Prostate gland (tissue), 2 donors: Measurements from ENCODE around the gene CRABP2. TPM values are rescaled to one million over a fixed set of nuclear protein-coding genes. Genes with fewer than 3 reads are reported as not detected.
A peak's percentile ranks its signal among the peaks of the same experiment; 100 is the strongest.

Experiments used
- DNase-seq: peaks from one replicate; pipeline ENCODE4 v3.0.0-alpha.2; 2019; ENCODE audit warnings: low spot score
- H3K27ac ChIP-seq, 2 donors: fragments of 200-600 bp; sonication (generic); 2 replicates each; pipeline ENCODE4 v1.5.1; 2017 to 2019
- H3K27me3 ChIP-seq: fragments of 200-600 bp; sonication (generic); replicated peaks from 2 replicates; pipeline ENCODE4 v1.5.1; 2019; ENCODE audit not compliant: insufficient read depth
- H3K36me3 ChIP-seq, 2 donors: fragments of 200-600 bp; sonication (generic); 1 replicate in 1 of 2; 2 replicates in 1 of 2; pipeline versions ENCODE4 v1.5.1 to v1.8.1; 2017 to 2019
- H3K4me1 ChIP-seq: fragments of 200-600 bp; sonication (generic); replicated peaks from 2 replicates; pipeline ENCODE4 v1.5.1; 2019
- H3K4me3 ChIP-seq, 2 donors: fragments of 200-600 bp; sonication (generic); 2 replicates each; pipeline ENCODE4 v1.5.1; 2017 to 2019
- H3K9me3 ChIP-seq: fragments of 200-600 bp; sonication (generic); 2 replicates; pipeline ENCODE4 v1.5.1; 2017
- POLR2A ChIP-seq: fragments of 450-650 bp; IDR thresholded peaks from one replicate; pipeline ENCODE4 v1.6.1; 2016; ENCODE audit warnings: antibody characterized with exemption, mild to moderate bottlenecking
- POLR2AphosphoS5 ChIP-seq: sonication (generic); formaldehyde crosslinking; IDR thresholded peaks from one replicate; pipeline ENCODE4 v1.6.1; 2017; ENCODE audit warnings: antibody characterized with exemption
- WGBS: methylation state at CpG from one replicate; pipeline ENCODE4 v1.1.5; 2018; 5-methylcytosine and 5-hydroxymethylcytosine counted together
- intact Hi-C: fragments of 100-400 bp; cut with DNase I; formaldehyde crosslinking; loops from one replicate; pipeline ENCODE4 v1.14.2; 2022
- total RNA-seq, 2 donors: library from RNA; depleted of rRNA; stranded (reverse); fragments of >200 nt; gene quantifications; one replicate each; pipeline ENCODE4 v1.1.0, GENCODE V29; 2016
- TF ChIP-seq, protein P1 (sequence below), 4 experiments: fragments of 200-600 bp in 2 of 4; fragments of 450-650 bp in 2 of 4; sonication (generic) in 2 of 4; IDR thresholded peaks; 1 replicate in 3 of 4; 2 replicates in 1 of 4; pipeline ENCODE4 v1.5.1; 2016 to 2019; ENCODE audit warnings: antibody characterized with exemption in 4 of 4, mild to moderate bottlenecking in 2 of 4, moderate library complexity in 2 of 4

Gene CRABP2
- total RNA-seq, 2 donors from 2014 or later = 27.3 to 30.8 TPM

DNA sequence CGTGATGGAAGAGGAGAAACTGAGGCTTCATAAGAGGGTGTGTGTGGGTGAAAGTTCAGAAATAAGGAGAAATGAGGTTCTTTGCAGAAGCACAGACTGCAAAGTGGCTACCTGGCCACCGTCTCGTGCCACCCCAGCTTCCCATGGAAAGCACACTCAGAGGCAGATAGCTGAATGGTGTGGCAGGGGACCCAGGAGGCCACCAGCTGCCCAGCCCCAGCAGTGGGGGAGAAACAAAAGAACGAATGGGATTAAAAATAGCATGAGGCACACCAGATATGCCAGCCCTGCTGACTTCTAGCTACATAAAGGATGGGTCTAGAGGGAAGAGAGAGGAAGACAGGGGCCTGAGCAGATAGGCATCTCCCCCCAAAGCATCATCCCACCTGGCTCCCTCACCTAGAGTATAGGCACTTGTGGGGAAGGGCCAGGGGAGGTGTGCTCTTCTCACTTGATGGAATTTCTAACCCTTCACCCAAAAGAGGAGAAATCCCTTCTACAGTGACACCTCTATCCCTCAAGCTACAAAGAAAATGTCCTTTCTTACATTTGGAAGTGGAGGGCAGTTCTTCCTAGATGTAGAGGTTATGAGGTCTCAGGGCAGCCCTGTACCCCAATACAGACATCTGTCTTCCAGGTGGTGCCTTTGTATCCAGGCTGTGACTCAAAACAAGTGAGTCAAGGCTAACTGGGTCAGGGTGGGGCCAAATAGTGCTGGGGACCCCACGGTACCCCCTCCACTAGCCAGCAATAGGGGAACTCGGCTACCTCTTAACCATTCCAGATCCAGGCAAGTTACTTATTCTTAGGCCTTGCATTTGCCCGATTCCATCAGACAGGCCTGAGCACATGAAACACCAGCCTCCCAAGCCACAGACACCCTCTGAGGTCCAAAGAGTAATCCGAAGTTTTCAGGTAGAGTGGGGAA, 42.6 kb upstream of the CRABP2 start:
- H3K36me3 ChIP-seq = peaks cover 4 to 19% of the 10 kb centered on the region in 2 donors
- peak overlapping the region; percentile 39 to 99 for H3K4me3 ChIP-seq
- no peaks in the 10 kb centered on the region for H3K9me3 ChIP-seq
- intact Hi-C loops = no loop called here
- H3K4me1 ChIP-seq = peaks cover 26% of the 10 kb centered on the region
- WGBS = 8% methylated on average over 8 of the region's 8 CpGs
- no peak for DNase-seq
- no peaks in the 10 kb centered on the region for H3K27me3 ChIP-seq
- TF ChIP-seq, protein P1, sequence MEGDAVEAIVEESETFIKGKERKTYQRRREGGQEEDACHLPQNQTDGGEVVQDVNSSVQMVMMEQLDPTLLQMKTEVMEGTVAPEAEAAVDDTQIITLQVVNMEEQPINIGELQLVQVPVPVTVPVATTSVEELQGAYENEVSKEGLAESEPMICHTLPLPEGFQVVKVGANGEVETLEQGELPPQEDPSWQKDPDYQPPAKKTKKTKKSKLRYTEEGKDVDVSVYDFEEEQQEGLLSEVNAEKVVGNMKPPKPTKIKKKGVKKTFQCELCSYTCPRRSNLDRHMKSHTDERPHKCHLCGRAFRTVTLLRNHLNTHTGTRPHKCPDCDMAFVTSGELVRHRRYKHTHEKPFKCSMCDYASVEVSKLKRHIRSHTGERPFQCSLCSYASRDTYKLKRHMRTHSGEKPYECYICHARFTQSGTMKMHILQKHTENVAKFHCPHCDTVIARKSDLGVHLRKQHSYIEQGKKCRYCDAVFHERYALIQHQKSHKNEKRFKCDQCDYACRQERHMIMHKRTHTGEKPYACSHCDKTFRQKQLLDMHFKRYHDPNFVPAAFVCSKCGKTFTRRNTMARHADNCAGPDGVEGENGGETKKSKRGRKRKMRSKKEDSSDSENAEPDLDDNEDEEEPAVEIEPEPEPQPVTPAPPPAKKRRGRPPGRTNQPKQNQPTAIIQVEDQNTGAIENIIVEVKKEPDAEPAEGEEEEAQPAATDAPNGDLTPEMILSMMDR (IDR thresholded peaks at IDR 0.05) = no peak
- no peak for TF ChIP-seq POLR2AphosphoS5
- TF ChIP-seq POLR2A = no peak
- H3K27ac ChIP-seq = peak overlapping the region; percentile 96 to 97

DNA sequence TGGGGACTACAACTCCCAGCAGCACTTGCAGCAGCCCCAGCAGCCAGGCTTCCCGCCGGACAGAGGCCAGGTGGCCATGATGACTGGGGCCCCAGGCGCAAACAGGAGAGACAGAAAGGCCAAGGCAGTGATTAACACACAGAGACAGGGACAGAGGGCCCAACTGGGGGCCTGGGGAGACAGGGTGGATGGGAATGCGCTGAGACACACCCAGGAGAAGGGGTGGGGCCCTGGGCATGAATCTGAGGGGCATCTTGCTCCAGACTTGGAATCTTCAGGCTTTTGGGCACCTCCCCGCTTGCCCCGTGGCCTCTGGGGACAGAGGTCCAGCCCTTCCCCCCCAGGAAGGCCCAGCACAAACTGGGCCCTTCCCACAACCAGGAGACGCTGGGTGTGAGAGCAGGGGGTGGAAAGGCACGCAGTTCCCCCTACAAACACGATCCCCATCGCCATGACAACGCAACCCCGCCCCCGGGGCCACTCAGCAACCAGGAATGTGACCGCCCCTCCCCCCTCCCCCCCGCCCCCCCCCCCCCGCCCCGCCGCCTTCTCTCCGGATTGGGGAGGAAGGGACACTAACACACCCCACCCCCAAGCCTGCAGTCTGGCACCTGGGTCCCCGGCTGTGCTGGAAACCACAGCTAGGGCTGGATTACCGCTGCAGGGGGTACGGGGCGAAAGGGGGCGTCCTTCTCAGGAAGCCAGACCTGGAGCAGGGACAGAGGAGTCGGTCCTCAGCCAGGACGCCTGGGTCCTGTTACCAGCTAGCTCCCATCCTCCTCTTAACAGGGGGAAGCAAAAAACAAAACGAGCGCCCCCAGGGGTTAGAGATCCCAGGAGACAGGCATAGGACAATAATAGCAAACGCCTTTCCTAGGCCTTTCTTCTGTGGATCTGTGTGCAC, 41.6 kb upstream of the CRABP2 start:
- WGBS = 2% methylated on average over 26 of the region's 29 CpGs
- intact Hi-C loops = no loop called here
- peak overlapping the region; percentile 96 to 97 for H3K27ac ChIP-seq
- peaks cover 4 to 20% of the 10 kb centered on the region in 2 donors for H3K36me3 ChIP-seq
- H3K4me3 ChIP-seq = peak overlapping the region; percentile 39 to 99
- TF ChIP-seq, protein P1 (IDR thresholded peaks at IDR 0.05) = peak in 2 of 4 experiments; percentile 12 to 16
- TF ChIP-seq POLR2A (no peak), POLR2AphosphoS5 (peak; percentile 58)
- H3K9me3 ChIP-seq = no peaks in the 10 kb centered on the region
- peak; percentile 84 for DNase-seq
- peaks cover 26% of the 10 kb centered on the region for H3K4me1 ChIP-seq
- H3K27me3 ChIP-seq = no peaks in the 10 kb centered on the region

DNA sequence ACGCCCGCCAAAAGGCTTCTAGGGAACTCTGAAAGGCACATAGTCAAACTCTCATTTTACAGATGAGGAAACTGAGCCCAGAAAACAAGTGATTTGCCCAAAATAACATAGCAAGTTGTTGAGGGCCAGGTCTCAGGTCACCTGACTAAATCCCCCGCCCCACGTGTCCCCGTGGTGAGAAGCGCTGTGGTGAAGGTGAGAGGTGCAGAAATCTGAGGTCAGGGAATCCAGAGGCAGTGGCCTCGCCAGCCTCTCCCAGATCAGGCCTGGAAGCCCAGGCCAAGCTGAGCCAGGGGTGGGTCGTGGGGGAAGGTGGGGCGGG, 41.0 kb upstream of the CRABP2 start:
- no peak for DNase-seq
- Histone ChIP-seq H3K27me3 (no peaks in the 10 kb centered on the region), H3K9me3 (no peaks in the 10 kb centered on the region), H3K36me3 (peaks cover 4 to 20% of the 10 kb centered on the region in 2 donors), H3K4me1 (peaks cover 26% of the 10 kb centered on the region), H3K4me3 (peak overlapping the region; percentile 39 to 99), H3K27ac (peak overlapping the region; percentile 96 to 97)
- intact Hi-C loops = no loop called here
- TF ChIP-seq, protein P1 (IDR thresholded peaks at IDR 0.05) = no peak
- no peak for TF ChIP-seq POLR2A
- 52% methylated on average over 9 of the region's 9 CpGs for WGBS

DNA sequence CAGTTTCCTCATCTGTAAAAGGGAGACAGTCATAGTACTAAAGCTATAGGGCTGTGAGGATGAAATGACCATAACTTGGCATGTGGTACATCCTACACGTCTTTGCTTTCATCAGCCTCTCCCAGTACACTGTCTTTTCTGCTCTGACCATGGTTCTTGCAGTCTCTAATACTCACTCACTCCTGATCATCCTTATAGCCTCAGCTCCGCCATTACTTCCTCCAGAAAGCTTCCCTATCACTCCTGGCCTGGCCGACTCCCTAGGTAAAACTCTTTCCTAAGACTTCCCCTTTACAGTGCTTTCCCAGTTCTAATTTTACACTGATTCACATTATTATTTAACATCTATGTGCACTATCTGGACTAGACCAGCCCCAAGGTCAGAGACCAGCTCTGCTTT, 40.5 kb upstream of the CRABP2 start:
- Histone ChIP-seq H3K4me1 (peaks cover 26% of the 10 kb centered on the region), H3K36me3 (peaks cover 4 to 20% of the 10 kb centered on the region in 2 donors), H3K27ac (peak overlapping the region; percentile 96 to 97), H3K9me3 (no peaks in the 10 kb centered on the region), H3K27me3 (no peaks in the 10 kb centered on the region), H3K4me3 (no peak overlapping the region)
- intact Hi-C loops = no loop called here
- TF ChIP-seq POLR2AphosphoS5 = no peak
- TF ChIP-seq, protein P1 (IDR thresholded peaks at IDR 0.05) = no peak
- TF ChIP-seq POLR2A = no peak
- no peak for DNase-seq
- WGBS = 79% methylated on average over 3 of the region's 3 CpGs
